Heart left ventricle (tissue), 16 donors: ENCODE measurements around the gene SBK3. TPM values are rescaled to one million over a fixed set of nuclear protein-coding genes. Genes with fewer than 3 reads are reported as not detected.
A peak's percentile ranks its signal among the peaks of the same experiment; 100 is the strongest.
"Not testable (repeated sequence)": the region's sequence is repeated elsewhere in the genome, so short reads cannot be mapped to it uniquely, and the experiment has no call there.

Experiments
- ATAC-seq, 4 donors: fragments of 200-7000 bp; cut with Tn5 transposase; one replicate each; pipeline ENCODE4 v1.9.1; 2020 to 2022; ENCODE audit warnings: moderate library complexity in 4 of 4, mild to moderate bottlenecking in 3 of 4, moderate number of reproducible peaks in 1 of 4
- DNase-seq, 5 donors: peaks; one replicate each; pipeline ENCODE4 v3.0.0-alpha.2; 2020
- H3K27ac ChIP-seq, 12 donors: fragments of 200-600 bp; sonication (generic) in 4 of 12; one replicate each; pipeline versions ENCODE4 v1.5.0 to v1.8.0; 2016 to 2022; ENCODE audit warnings: mild to moderate bottlenecking in 2 of 12
- H3K27me3 ChIP-seq, 9 donors: fragments of 200-600 bp; sonication (generic) in 2 of 9; one replicate each; pipeline versions ENCODE4 v1.5.1 to v1.8.0; 2016 to 2022; ENCODE audit warnings: mild to moderate bottlenecking in 3 of 9
- H3K36me3 ChIP-seq, 9 donors: fragments of 200-600 bp; sonication (generic) in 2 of 9; one replicate each; pipeline versions ENCODE4 v1.5.0 to v1.8.0; 2018 to 2022; ENCODE audit warnings: mild to moderate bottlenecking in 2 of 9
- H3K4me1 ChIP-seq, 12 donors: fragments of 200-600 bp; sonication (generic) in 4 of 12; one replicate each; pipeline versions ENCODE4 v1.5.0 to v1.8.0; 2016 to 2022; ENCODE audit warnings: mild to moderate bottlenecking in 3 of 12
- H3K4me3 ChIP-seq, 12 donors: fragments of 200-600 bp; sonication (generic) in 4 of 12; one replicate each; pipeline versions ENCODE4 v1.5.0 to v1.8.0; 2017 to 2022; ENCODE audit warnings: mild to moderate bottlenecking in 9 of 12, moderate library complexity in 4 of 12
- H3K9me3 ChIP-seq, 12 donors: fragments of 200-600 bp; sonication (generic) in 4 of 12; one replicate each; pipeline versions ENCODE4 v1.5.0 to v1.8.0; 2016 to 2022; ENCODE audit warnings: mild to moderate bottlenecking in 1 of 12
- CTCF ChIP-seq, 12 donors: fragments of 200-600 bp; sonication (generic) in 4 of 12; IDR thresholded peaks; one replicate each; pipeline versions ENCODE4 v1.5.0 to v1.8.0; 2018 to 2022; ENCODE audit warnings: antibody characterized with exemption in 12 of 12, mild to moderate bottlenecking in 5 of 12
- POLR2A ChIP-seq, 2 donors: fragments of 450-650 bp; IDR thresholded peaks; one replicate each; pipeline ENCODE4 v1.6.1; 2017; ENCODE audit warnings: antibody characterized with exemption in 2 of 2, mild to moderate bottlenecking in 2 of 2, moderate library complexity in 2 of 2
- WGBS, 4 donors: extraction: QIAGEN DNeasy Blood & Tissue Kit in 2 of 4; methylation state at CpG; one replicate each; pipeline versions ENCODE4 v1.1.5 to v1.1.7; 2013 to 2018; 5-methylcytosine and 5-hydroxymethylcytosine counted together
- intact Hi-C, 10 donors: fragments of 100-400 bp; cut with DNase I; formaldehyde crosslinking; loops; one replicate each; pipeline versions ENCODE4 v1.11.1 to v1.14.2; 2022
- polyA plus RNA-seq, 2 donors: library from polyadenylated mRNA; stranded (reverse); fragments of 200-250 nt; gene quantifications; one replicate each; pipeline ENCODE4 v1.2.3, GENCODE V29; 2013
- total RNA-seq, 9 donors: library from RNA; depleted of rRNA in 2 of 9; stranded (reverse); fragments of >200 nt in 2 of 9; fragmentation: NEBNext Ultra II Directional in 3 of 9; extraction: Animal tissue kit (Norgen Biotek cat#: 25700) in 3 of 9; gene quantifications; one replicate each; pipeline versions ENCODE4 v1.1.0 to v1.2.4, GENCODE V29; 2016 to 2023
- donor health status: ischemic (EF 13 %, LVEDD 7.1; RV severe dilation, severe dysfunction).
- donor health status: healthy with polysubstance abuse.
- donor health status: DM: no; HTN: yes; CAD: no.
- donor health status: DM: no; HTN: no; CAD: no.
- donor health status: ischemic (EF 25% LVEDD 6.9; RV normal size, moderate dysfunction).
- donor health status: ischemic (EF 25% LVEDD 5.7; RV mildly dilated, moderate dysfunction).
- donor health status: healthy.
- donor health status: DM: yes; HTN: yes; CAD: no.
- donor health status: ischemic (EF 35%, LVEDD 5.7; RV mildly dilated, moderate dysfunction).
- donor health status: nonischemic (EF 11% LVEDD 7.7; RV severe dilation, severe dysfunction).
- donor health status: DM: yes; HTN: yes; CAD: no.
- donor health status: PGD.
- donor health status: ischemic (EF 29% LVEDD 5.4; RV normal size, mild dysfunction).
- donor health status: nonischemic (EF 23%, LVEDD 6.1; RV moderate dilation, normal function).

The SBK3 gene
- total and polyA plus RNA-seq, 11 donors: 2.4 to 14.3 (median 7.5) TPM

- peak in 1 of 4 donors; percentile 8 for ATAC-seq
- Histone ChIP-seq H3K9me3 (no peaks in the 10 kb centered on the region), H3K27me3 (no peaks in the 10 kb centered on the region), H3K27ac (no peak overlapping the region), H3K36me3 (no peaks in the 10 kb centered on the region), H3K4me1 (peaks cover 0 to 8% (median 0%) of the 10 kb centered on the region in 12 donors), H3K4me3 (no peak overlapping the region)
- intact Hi-C loops: no loop called here
- TF ChIP-seq CTCF (IDR thresholded peaks at IDR 0.05) (no peak), POLR2A (IDR thresholded peaks at IDR 0.05) (no peak)
- WGBS, 4 donors: 78 to 88% (median 81%) methylated on average over 12 of the region's 12 CpGs
- DNase-seq: no peak
Observed at GRCh38 chr19:55535173-55535964, 10.0 kb downstream of the SBK3 start.

GRCh38 chr19:55534280-55534679, 11.1 kb downstream of the SBK3 start:
- DNase-seq, H3K9me3 ChIP-seq, H3K27me3 ChIP-seq, H3K27ac ChIP-seq, H3K4me1 ChIP-seq, ATAC-seq, H3K4me3 ChIP-seq, H3K36me3 ChIP-seq: not testable (repeated sequence)
- 86 to 90% (median 87%) methylated on average over 7 of the region's 7 CpGs for WGBS, 4 donors
- intact Hi-C loops: loop anchor here in 1 of 10 donors (5.0 kb wide), 1 partner anchor 43 kb away; no protein-coding TSS in a partner anchor

GRCh38 chr19:55530996-55531395, 14.3 kb downstream of the SBK3 start:
- TF ChIP-seq POLR2A (IDR thresholded peaks at IDR 0.05): no peak
- TF ChIP-seq CTCF (IDR thresholded peaks at IDR 0.05): no peak
- no peak for ATAC-seq
- no peak overlapping the region for H3K4me3 ChIP-seq
- no peaks in the 10 kb centered on the region for H3K36me3 ChIP-seq
- 92 to 95% (median 92%) methylated on average over 19 to 26 of the region's 26 CpGs for WGBS, 4 donors
- H3K9me3 ChIP-seq: no peaks in the 10 kb centered on the region
- H3K4me1 ChIP-seq: peaks cover 0 to 9% (median 7%) of the 10 kb centered on the region in 12 donors
- intact Hi-C loops: loop anchor here in 1 of 10 donors (5.0 kb wide), 1 partner anchor 46 kb away; no protein-coding TSS in a partner anchor
- H3K27ac ChIP-seq: no peak overlapping the region
- H3K27me3 ChIP-seq: peaks cover 0 to 5% (median 0%) of the 10 kb centered on the region in 9 donors
- no peak for DNase-seq

- TF ChIP-seq POLR2A (IDR thresholded peaks at IDR 0.05) (no peak), CTCF (IDR thresholded peaks at IDR 0.05) (no peak)
- 81 to 90% (median 84%) methylated on average over 36 to 56 of the region's 56 CpGs for WGBS, 4 donors
- no peak overlapping the region for H3K27ac ChIP-seq
- no peak overlapping the region for H3K4me3 ChIP-seq
- peaks cover 0 to 6% (median 0%) of the 10 kb centered on the region in 9 donors for H3K27me3 ChIP-seq
- DNase-seq: no peak
- H3K9me3 ChIP-seq: no peaks in the 10 kb centered on the region
- no peaks in the 10 kb centered on the region for H3K36me3 ChIP-seq
- intact Hi-C loops: loop anchor here in 2 of 10 donors (5.0 kb wide), 2 partner anchors 33 to 48 kb away; no protein-coding TSS in a partner anchor
- H3K4me1 ChIP-seq: peaks cover 0 to 14% (median 7%) of the 10 kb centered on the region in 12 donors
- no peak for ATAC-seq
Observed at GRCh38 chr19:55529636-55530234, 15.6 kb downstream of the SBK3 start.
